HEK293T (cell line): Measurements from ENCODE around the gene ADGRB2.

Experiments
- CTCF ChIA-PET: fragments of 350-600 bp; formaldehyde crosslinking; extraction: SDS; loops from one replicate; lab custom pipeline; 2021; ENCODE audit warnings: antibody characterized with exemption, inconsistent platforms; lab: Yijun Ruan, JAX
- POLR2A ChIA-PET: fragments of 350-600 bp; formaldehyde crosslinking; extraction: SDS; loops from one replicate; lab custom pipeline; 2020; ENCODE audit warnings: antibody characterized with exemption, inconsistent platforms; lab: Yijun Ruan, JAX
- DNase-seq: peaks from one replicate; pipeline ENCODE4 v3.0.0; 2012; ENCODE audit warnings: mixed read lengths; ENCODE audit errors: extremely low spot score
- ARNT ChIP-seq: fragments of 450-650 bp; IDR thresholded peaks from 2 replicates; pipeline ENCODE4 v1.6.1; 2017; ENCODE audit warnings: mild to moderate bottlenecking
- BHLHE40 ChIP-seq: fragments of 450-650 bp; IDR thresholded peaks from 2 replicates; pipeline ENCODE4 v1.6.1; 2016; ENCODE audit warnings: mild to moderate bottlenecking, moderate library complexity, borderline replicate concordance
- CTBP1 ChIP-seq: fragments of 450-650 bp; IDR thresholded peaks from 2 replicates; pipeline ENCODE4 v1.6.1; 2016; ENCODE audit warnings: borderline replicate concordance
- ELF4 ChIP-seq: fragments of 450-650 bp; IDR thresholded peaks from 2 replicates; pipeline ENCODE4 v1.6.1; 2017; ENCODE audit warnings: antibody characterized with exemption
- FOXA1 ChIP-seq: fragments of 450-650 bp; IDR thresholded peaks from 2 replicates; pipeline ENCODE4 v1.6.1; 2016; ENCODE audit warnings: mild to moderate bottlenecking
- FOXK2 ChIP-seq: fragments of 450-650 bp; IDR thresholded peaks from 2 replicates; pipeline ENCODE4 v1.6.1; 2016; ENCODE audit warnings: mild to moderate bottlenecking
- FOXM1 ChIP-seq: fragments of 450-650 bp; IDR thresholded peaks from 2 replicates; pipeline ENCODE4 v1.6.1; 2017; ENCODE audit warnings: mild to moderate bottlenecking, borderline replicate concordance
- HDGF ChIP-seq: fragments of 450-650 bp; IDR thresholded peaks from 2 replicates; pipeline ENCODE4 v1.6.1; 2017; ENCODE audit warnings: antibody characterized with exemption, borderline replicate concordance
- L3MBTL2 ChIP-seq: fragments of 450-650 bp; conservative IDR thresholded peaks from 2 replicates; pipeline ENCODE4 v1.6.1; 2016; ENCODE audit warnings: mild to moderate bottlenecking
- LEF1 ChIP-seq: fragments of 450-650 bp; IDR thresholded peaks from 2 replicates; pipeline ENCODE4 v1.6.1; 2017; ENCODE audit warnings: mild to moderate bottlenecking, borderline replicate concordance
- NFRKB ChIP-seq: fragments of 450-650 bp; IDR thresholded peaks from 2 replicates; pipeline ENCODE4 v1.6.1; 2016; ENCODE audit warnings: mild to moderate bottlenecking, moderate library complexity
- PKNOX1 ChIP-seq: fragments of 450-650 bp; IDR thresholded peaks from 2 replicates; pipeline ENCODE4 v1.6.1; 2016
- SP1 ChIP-seq: fragments of 450-650 bp; IDR thresholded peaks from 2 replicates; pipeline ENCODE4 v1.6.1; 2017
- SUZ12 ChIP-seq: fragments of 450-650 bp; IDR thresholded peaks from 2 replicates; pipeline ENCODE4 v1.6.1; 2016; ENCODE audit warnings: mild to moderate bottlenecking
- TARDBP ChIP-seq: fragments of 450-650 bp; IDR thresholded peaks from 2 replicates; pipeline ENCODE4 v1.6.1; 2016
- ZNF384 ChIP-seq: fragments of 450-650 bp; IDR thresholded peaks from 2 replicates; pipeline ENCODE4 v1.6.1; 2016

ADGRB2 gene

GRCh38 chr1:31701091-31701736 lies 62.9 kb downstream of the ADGRB2 start:
- TF ChIP-seq HDGF (no peak), PKNOX1 (no peak), FOXM1 (no peak), SUZ12 (no peak), L3MBTL2 (no peak), ELF4 (no peak), BHLHE40 (no peak), SP1 (no peak), ARNT (no peak), FOXK2 (no peak), LEF1 (no peak), TARDBP (no peak), CTBP1 (no peak), ZNF384 (no peak), FOXA1 (no peak), NFRKB (no peak)
- ChIA-PET CTCF (interaction anchor here (0.6 to 1.7 kb wide), 3 partner anchors 14 to 26 kb away, joined by 3 to 8 read pairs (median 3); no protein-coding TSS in a partner anchor), POLR2A (interaction anchor here (1.9 kb wide), 2 partner anchors 13 to 45 kb away, joined by 4 to 10 read pairs; no protein-coding TSS in a partner anchor)
- peak; percentile 52 for DNase-seq

- ChIA-PET POLR2A (interaction anchor here (1.9 kb wide), 2 partner anchors 14 to 45 kb away, joined by 4 to 10 read pairs; no protein-coding TSS in a partner anchor), CTCF (interaction anchor here (0.6 to 1.7 kb wide), 4 partner anchors 14 to 481 kb away, joined by 3 to 8 read pairs (median 3); no protein-coding TSS in a partner anchor)
- TF ChIP-seq ARNT (no peak), TARDBP (no peak), L3MBTL2 (no peak), FOXA1 (no peak), LEF1 (no peak), FOXK2 (no peak), PKNOX1 (no peak), ELF4 (no peak), NFRKB (no peak), SP1 (no peak), FOXM1 (no peak), HDGF (no peak), ZNF384 (no peak), SUZ12 (no peak), BHLHE40 (no peak), CTBP1 (no peak)
- no peak for DNase-seq
These were observed 63.6 kb downstream of the ADGRB2 start for GRCh38 chr1:31700468-31701090.

DNA sequence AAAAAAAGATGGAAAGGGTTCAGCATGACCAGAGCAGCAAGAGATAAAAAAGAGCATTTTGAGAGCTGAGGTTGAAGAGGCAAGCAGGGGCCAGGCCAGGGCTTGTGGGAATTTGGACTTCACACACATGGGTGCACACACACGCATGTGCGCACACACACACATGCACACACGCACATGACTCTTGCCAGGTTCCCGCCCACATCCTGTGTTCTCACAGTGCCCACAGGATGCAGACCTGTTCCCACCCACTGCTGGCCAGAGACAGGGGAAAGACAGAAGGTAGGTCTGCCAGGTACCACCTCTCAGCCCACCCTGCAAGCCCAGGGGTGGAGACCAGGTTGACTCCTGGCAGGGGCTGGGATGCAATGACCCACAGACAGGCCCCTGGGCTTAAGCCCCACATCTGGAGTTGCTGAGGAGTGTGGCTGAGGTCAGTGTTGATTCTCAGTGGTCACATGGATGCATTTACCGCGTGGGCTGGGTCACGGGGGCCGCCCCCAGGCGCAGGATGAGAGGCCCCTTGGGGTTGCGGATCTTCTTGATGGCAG lies 64.7 kb downstream of the ADGRB2 start:
- ChIA-PET POLR2A (no interaction called here), CTCF (interaction anchor here (1.7 kb wide), 1 partner anchor 20 kb away, joined by 3 read pairs; no protein-coding TSS in a partner anchor)
- DNase-seq = no peak
- no peak for TF ChIP-seq NFRKB
- no peak for TF ChIP-seq ARNT
- TF ChIP-seq CTBP1 = no peak
- TF ChIP-seq ZNF384 = no peak
- no peak for TF ChIP-seq ELF4
- no peak for TF ChIP-seq SP1
- TF ChIP-seq L3MBTL2 = no peak

DNA sequence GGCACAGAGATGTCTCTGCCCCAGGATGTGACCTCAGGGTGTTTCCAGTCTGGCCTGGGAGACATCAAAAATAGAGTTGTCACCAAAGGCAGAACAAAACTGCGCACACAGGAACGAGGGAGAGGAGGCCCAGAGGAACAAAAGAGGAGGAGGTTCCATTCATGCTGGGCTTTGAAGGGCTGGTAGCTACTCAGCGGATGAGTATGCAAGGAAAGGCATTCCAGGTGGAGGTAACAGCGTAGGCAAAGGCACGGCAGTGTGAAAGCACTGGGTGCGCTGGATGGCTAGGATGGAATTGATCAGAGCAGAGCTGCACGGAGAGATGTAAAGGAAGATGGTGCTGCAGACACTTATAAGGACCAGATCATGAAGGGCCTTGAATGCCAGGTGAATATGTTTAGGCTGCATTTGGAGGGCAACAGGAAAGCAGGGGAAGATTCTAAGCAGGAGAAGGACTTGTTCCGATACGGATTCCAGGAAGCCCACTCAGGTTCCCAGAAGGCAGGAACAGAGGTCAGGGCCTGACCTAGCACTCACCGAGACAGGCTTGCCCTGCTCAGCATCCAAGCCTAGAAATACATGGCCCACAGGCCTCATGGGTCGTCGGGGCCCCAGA lies 66.7 kb downstream of the ADGRB2 start:
- TF ChIP-seq HDGF = no peak
- DNase-seq = no peak
- CTCF ChIA-PET = no interaction called here
- POLR2A ChIA-PET = no interaction called here

GRCh38 chr1:31696242-31696641 lies 67.9 kb downstream of the ADGRB2 start:
- POLR2A ChIA-PET = no interaction called here
- DNase-seq = no peak
- TF ChIP-seq ELF4 (no peak), PKNOX1 (no peak)
- CTCF ChIA-PET = interaction anchor here (0.7 kb wide), 1 partner anchor 49 kb away, joined by 3 read pairs; no protein-coding TSS in a partner anchor

DNA sequence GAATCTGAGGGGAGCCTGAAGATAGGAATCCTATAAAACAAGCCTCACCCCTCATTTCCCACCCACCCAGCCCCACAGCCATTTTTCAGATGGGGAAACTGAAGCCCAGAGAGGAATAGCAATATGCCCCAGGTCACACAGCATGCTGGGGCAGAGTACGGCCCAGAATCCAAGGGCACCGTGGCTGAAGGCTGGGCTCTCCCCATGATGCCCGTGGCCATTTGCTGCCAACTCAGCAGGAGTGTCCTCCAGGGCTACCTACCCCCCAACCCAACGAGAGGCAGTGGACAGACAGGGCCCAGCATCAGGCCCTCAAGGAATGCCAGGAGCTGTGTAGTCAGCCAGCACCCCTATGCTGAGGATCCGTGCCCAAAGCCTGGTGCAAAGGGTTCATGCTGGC lies 68.8 kb downstream of the ADGRB2 start:
- DNase-seq = no peak
- TF ChIP-seq FOXA1 (no peak), SUZ12 (no peak), ARNT (no peak), PKNOX1 (no peak), ZNF384 (no peak), SP1 (no peak), FOXK2 (no peak), TARDBP (no peak), CTBP1 (no peak), HDGF (no peak), FOXM1 (no peak), LEF1 (no peak), NFRKB (no peak), ELF4 (no peak), L3MBTL2 (no peak)
- POLR2A ChIA-PET = no interaction called here
- CTCF ChIA-PET = no interaction called here
